ENCODE results near the gene GEMIN2.
"Not testable (repeated sequence)": the region's sequence is repeated elsewhere in the genome, so short reads cannot be mapped to it uniquely, and the experiment has no call there.

GEMIN2 gene

GRCh38 chr14:39140170-39140569, 26.0 kb downstream of the GEMIN2 start:
- DNase-seq (ENCODE audit: extremely low read depth, insufficient read length) = no peak
- Histone ChIP-seq H3K27me3 (replicated peaks; ENCODE audit: control insufficient read depth, insufficient read depth, low read length) (no peaks in the 10 kb centered on the region), H3K36me3 (ENCODE audit: control insufficient read depth, insufficient read depth, low read length) (peaks cover 5% of the 10 kb centered on the region), H3K4me3 (replicated peaks; ENCODE audit: low read depth, low read length) (no peak overlapping the region)
- TF ChIP-seq CTCF (IDR thresholded peaks at IDR 0.05; ENCODE audit: insufficient read depth, low read length, poor library complexity, severe bottlenecking) = no peak

GRCh38 chr14:39141623-39142022, 27.5 kb downstream of the GEMIN2 start:
- not testable (repeated sequence) for H3K36me3 ChIP-seq (ENCODE audit: control insufficient read depth, insufficient read depth, low read length); H3K4me3 ChIP-seq (replicated peaks; ENCODE audit: low read depth, low read length); H3K27me3 ChIP-seq (replicated peaks; ENCODE audit: control insufficient read depth, insufficient read depth, low read length); DNase-seq (ENCODE audit: extremely low read depth, insufficient read length)

GRCh38 chr14:39143226-39143625, 29.1 kb downstream of the GEMIN2 start:
- not testable (repeated sequence) for H3K4me3 ChIP-seq (replicated peaks; ENCODE audit: low read depth, low read length); DNase-seq (ENCODE audit: extremely low read depth, insufficient read length); H3K36me3 ChIP-seq (ENCODE audit: control insufficient read depth, insufficient read depth, low read length); H3K27me3 ChIP-seq (replicated peaks; ENCODE audit: control insufficient read depth, insufficient read depth, low read length)

GRCh38 chr14:39145266-39145966, 31.3 kb downstream of the GEMIN2 start:
- no peak for TF ChIP-seq CTCF (IDR thresholded peaks at IDR 0.05; ENCODE audit: insufficient read depth, low read length, poor library complexity, severe bottlenecking)
- H3K27me3 ChIP-seq (replicated peaks; ENCODE audit: control insufficient read depth, insufficient read depth, low read length) = no peaks in the 10 kb centered on the region
- no peak for DNase-seq (ENCODE audit: extremely low read depth, insufficient read length)
- H3K36me3 ChIP-seq (ENCODE audit: control insufficient read depth, insufficient read depth, low read length) = peaks cover 4% of the 10 kb centered on the region
- no peak overlapping the region for H3K4me3 ChIP-seq (replicated peaks; ENCODE audit: low read depth, low read length)

GRCh38 chr14:39154594-39155189, 40.6 kb downstream of the GEMIN2 start:
- TF ChIP-seq CTCF (IDR thresholded peaks at IDR 0.05; ENCODE audit: insufficient read depth, low read length, poor library complexity, severe bottlenecking) = no peak
- Histone ChIP-seq H3K27me3 (replicated peaks; ENCODE audit: control insufficient read depth, insufficient read depth, low read length) (no peaks in the 10 kb centered on the region), H3K36me3 (ENCODE audit: control insufficient read depth, insufficient read depth, low read length) (peaks cover 7% of the 10 kb centered on the region), H3K4me3 (replicated peaks; ENCODE audit: low read depth, low read length) (no peak overlapping the region)
- no peak for DNase-seq (ENCODE audit: extremely low read depth, insufficient read length)

- H3K4me3 ChIP-seq (replicated peaks; ENCODE audit: low read depth, low read length) = no peak overlapping the region
- H3K27me3 ChIP-seq (replicated peaks; ENCODE audit: control insufficient read depth, insufficient read depth, low read length) = no peaks in the 10 kb centered on the region
- H3K36me3 ChIP-seq (ENCODE audit: control insufficient read depth, insufficient read depth, low read length) = peaks cover 14% of the 10 kb centered on the region
- DNase-seq (ENCODE audit: extremely low read depth, insufficient read length) = no peak
- TF ChIP-seq CTCF (IDR thresholded peaks at IDR 0.05; ENCODE audit: insufficient read depth, low read length, poor library complexity, severe bottlenecking) = no peak
Observed at GRCh38 chr14:39157491-39157890, 43.4 kb downstream of the GEMIN2 start.

Measured in GM06990 (cell line).